CD4-positive, alpha-beta T cell treated with Interferon alpha-2 for 1 hour (primary cell): ENCODE results near the gene TSPYL2.

Experiments used
- DNase-seq, 2 donors: peaks; one replicate each; pipeline ENCODE4 v3.0.0-alpha.2; 2020 to 2022

The TSPYL2 gene

DNA sequence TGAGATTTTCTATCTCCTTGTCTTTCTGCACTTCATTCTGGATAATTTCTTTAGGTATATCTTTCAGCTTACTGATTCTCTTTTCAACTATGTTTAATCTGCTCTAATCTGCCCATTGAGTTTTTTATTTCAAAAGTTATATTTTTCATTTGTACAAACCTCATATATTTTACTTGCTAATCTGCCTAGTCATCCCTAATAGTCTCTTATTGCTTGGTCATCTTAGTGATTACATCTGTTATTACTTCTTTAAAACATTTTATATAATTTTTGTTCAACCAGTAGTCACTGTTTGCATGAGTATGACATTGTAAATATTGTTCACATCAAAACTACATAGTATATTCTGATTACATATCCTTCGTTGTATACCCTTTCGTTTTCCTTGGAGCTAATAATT, 44.2 kb downstream of the TSPYL2 start:
- no peak for DNase-seq

DNA sequence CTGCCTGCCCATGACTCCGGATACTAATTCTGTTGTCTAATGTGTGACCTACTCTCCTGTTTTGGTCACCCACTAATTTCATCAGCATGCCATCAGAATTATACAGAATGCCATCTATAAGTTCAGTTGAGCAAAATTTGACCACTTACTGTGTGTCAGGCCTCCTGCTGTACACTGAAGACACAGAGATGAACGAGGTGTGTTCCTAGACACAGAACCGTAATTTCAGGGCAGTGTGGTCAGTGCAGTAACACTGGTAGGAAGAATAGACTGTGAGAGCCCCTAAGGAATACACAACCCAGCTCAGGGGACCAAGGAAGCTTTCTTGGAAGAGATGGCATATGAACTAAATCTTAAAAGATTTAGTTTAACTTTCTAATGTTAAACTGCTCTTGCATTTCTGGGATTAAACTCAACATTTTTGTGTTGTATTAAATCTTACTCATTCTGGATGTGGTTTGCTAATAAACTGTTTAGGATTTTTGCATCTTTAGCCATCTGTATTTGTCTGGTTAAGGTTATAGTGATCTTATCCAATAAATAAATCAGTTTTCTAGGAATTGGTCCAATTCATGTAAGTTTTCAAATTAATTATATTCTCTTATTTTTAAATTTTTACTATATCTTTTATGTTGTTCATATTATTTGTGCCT, 46.1 kb downstream of the TSPYL2 start:
- no peak for DNase-seq

DNA sequence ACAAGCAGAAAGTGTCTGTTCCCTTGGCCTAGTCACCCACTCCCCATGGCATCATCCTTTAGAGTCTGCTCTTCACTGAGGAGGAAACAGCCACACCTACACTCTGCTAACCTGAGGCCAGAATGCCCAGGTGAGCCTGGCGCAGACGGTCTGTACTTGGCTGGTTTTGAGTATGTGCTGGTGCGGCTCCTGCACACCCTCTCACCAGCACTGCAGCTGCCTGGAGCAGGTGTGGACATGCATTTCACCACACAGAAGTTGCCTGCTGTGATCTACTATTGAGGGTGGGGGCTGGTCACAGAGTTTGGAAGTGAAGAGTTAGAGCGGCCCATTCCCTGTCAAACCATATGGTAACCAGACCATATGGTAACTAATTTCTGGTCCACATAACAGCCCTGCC, 51.2 kb downstream of the TSPYL2 start:
- DNase-seq = no peak

DNA sequence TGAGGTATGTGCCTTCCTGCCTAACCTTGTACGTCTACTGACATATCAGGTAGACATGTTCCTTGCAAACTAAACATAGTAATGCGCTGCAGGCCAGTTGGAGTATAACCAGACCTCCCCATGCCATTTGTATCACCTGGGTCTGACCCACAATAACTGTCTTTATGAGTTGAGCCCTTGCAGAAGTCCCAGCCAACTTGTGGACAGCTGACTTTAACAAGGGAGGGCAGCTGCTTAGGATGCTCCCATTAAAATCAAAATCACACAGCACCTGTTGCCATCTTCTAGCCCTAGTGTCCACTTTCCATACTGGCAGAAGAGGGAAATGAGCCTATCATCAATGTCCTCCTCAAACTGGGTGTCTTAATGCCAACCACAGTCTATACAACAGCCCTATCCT, 53.4 kb downstream of the TSPYL2 start:
- DNase-seq = no peak
